ENCODE measurements around the gene SST. TPM values are rescaled to one million over a fixed set of nuclear protein-coding genes. Genes with fewer than 3 reads are reported as not detected.

SST gene
- total and polyA plus RNA-seq, 2 of the 13 experiments (the other 11 are each of a cell fraction or from before 2014, with no cell fraction given): not detected

GRCh38 chr3:187669675-187670504 lies at the start of gene SST (continued):
- TF ChIP-seq ZNF761 (CRISPR knock-in tag; conservative IDR thresholded peaks at IDR 0.05): peak; percentile 74; the same call in 1 of the 2 replicates
- peak; percentile 46; the same call in 1 of the 2 replicates for TF ChIP-seq DRAP1 (CRISPR knock-in tag; IDR thresholded peaks at IDR 0.05)
- peak; percentile 65 for TF ChIP-seq GFI1 (CRISPR knock-in tag; IDR thresholded peaks at IDR 0.05; ENCODE audit: borderline replicate concordance)
- TF ChIP-seq ZNF660 (CRISPR knock-in tag; IDR thresholded peaks at IDR 0.05; ENCODE audit: borderline replicate concordance, low read depth): 0 out of 2 replicates have a peak, but pooled peaks have one; percentile 77
- TF ChIP-seq MAFK (conservative IDR thresholded peaks at IDR 0.05 in 1 of 2, IDR thresholded peaks at IDR 0.05 in 1 of 2; ENCODE audit: low read length in 2 of 2): no peak
- TF ChIP-seq ZNF407 (CRISPR knock-in tag; IDR thresholded peaks at IDR 0.05; ENCODE audit: not compliant biosample characterization): no peak
- TF ChIP-seq SP140L (CRISPR knock-in tag; IDR thresholded peaks at IDR 0.05; ENCODE audit: borderline replicate concordance): peak; percentile 99
- TF ChIP-seq ZNF850 (CRISPR knock-in tag; conservative IDR thresholded peaks at IDR 0.05): no peak
- TF ChIP-seq ZNF251 (CRISPR knock-in tag; IDR thresholded peaks at IDR 0.05): no peak; the same call in 1 of the 2 replicates
- peak; percentile 95 for TF ChIP-seq ZNF547 (CRISPR knock-in tag; IDR thresholded peaks at IDR 0.05)
- TF ChIP-seq XRCC5 (optimal IDR thresholded peaks at IDR 0.05; ENCODE audit: low read length): no peak
- TF ChIP-seq HINFP (CRISPR knock-in tag; IDR thresholded peaks at IDR 0.05; ENCODE audit: low read depth): peak; percentile 72; the same call in 1 of the 2 replicates
- TF ChIP-seq MXD1 (CRISPR knock-in tag; IDR thresholded peaks at IDR 0.05): peak; percentile 72; the same call in 1 of the 2 replicates

Data from HepG2 (cell line).